GM10248 (cell line): ENCODE data around the gene ARHGEF26.

Experiments
- CTCF ChIA-PET: fragments of 300-600 bp; sonication (Branson Sonifier 250); formaldehyde crosslinking; extraction: SDS; loops from one replicate; lab custom pipeline; 2021; ENCODE audit warnings: antibody characterized with exemption; lab: Yijun Ruan, JAX
- POLR2A ChIA-PET: fragments of 350-650 bp; sonication (Branson Sonifier 250); formaldehyde crosslinking; extraction: SDS; loops from one replicate; lab custom pipeline; 2020; ENCODE audit warnings: antibody characterized with exemption; lab: Yijun Ruan, JAX
- DNase-seq: peaks from one replicate; pipeline ENCODE4 v3.0.0; 2012; ENCODE audit errors: extremely low spot score
- TF ChIP-seq, protein P1 (sequence below): IDR thresholded peaks from 2 replicates; pipeline ENCODE4 v1.5.1; 2012; ENCODE audit warnings: mild to moderate bottlenecking, low read depth; ENCODE audit errors: extremely low read depth, missing control alignments, control extremely low read depth

The ARHGEF26 gene

DNA sequence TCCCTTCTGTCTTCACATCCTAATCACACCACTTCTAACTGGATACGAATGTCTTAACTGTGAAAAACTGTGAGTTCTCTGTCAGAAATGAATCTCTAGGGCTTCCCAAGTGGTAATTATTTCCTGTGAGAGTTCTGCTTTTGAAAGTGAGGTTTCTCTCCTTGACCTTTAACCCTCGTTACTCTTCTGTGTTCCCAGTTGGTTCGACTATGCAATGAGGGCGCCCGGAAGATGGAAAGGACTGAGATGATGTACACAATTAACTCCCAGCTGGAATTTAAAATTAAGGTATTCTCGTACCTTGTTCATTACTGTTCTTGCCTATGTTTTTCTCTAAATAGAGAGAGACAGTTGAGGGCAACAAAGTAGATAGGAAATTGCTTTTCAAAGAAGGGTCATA is 96.5 kb downstream of the ARHGEF26 start:
- TF ChIP-seq, protein P1, sequence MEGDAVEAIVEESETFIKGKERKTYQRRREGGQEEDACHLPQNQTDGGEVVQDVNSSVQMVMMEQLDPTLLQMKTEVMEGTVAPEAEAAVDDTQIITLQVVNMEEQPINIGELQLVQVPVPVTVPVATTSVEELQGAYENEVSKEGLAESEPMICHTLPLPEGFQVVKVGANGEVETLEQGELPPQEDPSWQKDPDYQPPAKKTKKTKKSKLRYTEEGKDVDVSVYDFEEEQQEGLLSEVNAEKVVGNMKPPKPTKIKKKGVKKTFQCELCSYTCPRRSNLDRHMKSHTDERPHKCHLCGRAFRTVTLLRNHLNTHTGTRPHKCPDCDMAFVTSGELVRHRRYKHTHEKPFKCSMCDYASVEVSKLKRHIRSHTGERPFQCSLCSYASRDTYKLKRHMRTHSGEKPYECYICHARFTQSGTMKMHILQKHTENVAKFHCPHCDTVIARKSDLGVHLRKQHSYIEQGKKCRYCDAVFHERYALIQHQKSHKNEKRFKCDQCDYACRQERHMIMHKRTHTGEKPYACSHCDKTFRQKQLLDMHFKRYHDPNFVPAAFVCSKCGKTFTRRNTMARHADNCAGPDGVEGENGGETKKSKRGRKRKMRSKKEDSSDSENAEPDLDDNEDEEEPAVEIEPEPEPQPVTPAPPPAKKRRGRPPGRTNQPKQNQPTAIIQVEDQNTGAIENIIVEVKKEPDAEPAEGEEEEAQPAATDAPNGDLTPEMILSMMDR, result no peak
- no peak for DNase-seq
- CTCF ChIA-PET, result no interaction called here
- POLR2A ChIA-PET, result no interaction called here

DNA sequence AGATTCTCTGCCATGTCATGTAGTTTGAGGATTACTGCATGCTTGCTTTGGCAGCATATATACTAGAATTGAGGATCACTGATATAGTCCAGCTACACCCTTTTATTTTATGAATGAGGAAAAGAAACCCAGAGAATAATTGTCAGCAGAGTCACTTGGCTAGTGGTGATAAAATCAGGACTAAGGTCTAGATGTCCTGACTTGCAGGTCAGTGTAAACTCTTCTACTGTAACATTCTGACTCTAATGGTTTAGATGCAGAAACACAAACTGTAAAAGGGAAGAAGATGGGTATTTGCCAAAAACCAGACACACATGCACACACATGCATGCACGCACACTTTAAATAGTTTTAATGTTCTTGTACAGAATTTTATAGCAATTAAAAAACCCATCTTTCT is 97.5 kb downstream of the ARHGEF26 start:
- POLR2A ChIA-PET, result no interaction called here
- no peak for DNase-seq
- TF ChIP-seq, protein P1, result no peak
- CTCF ChIA-PET, result no interaction called here

DNA sequence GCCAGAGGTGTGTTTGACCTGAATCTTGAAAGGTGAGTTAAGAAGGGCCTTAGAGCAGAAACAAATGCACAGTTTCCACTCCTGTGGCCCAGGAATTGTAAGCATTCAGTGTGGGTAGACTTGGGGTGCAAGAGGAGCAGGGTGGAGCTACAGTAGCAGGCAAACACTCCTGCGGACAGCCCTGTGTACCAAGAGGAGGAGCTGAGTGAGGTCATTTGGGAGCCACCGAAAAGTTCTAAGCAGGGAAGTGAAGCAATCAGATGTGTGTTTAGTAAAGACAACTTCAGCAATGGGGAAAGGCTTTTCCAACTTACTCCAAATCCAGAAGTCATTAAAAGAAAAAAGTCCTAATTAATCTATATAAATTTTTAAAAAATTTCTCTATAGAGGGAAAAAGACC is 99.3 kb downstream of the ARHGEF26 start:
- no peak for DNase-seq
- TF ChIP-seq, protein P1, result no peak
- CTCF ChIA-PET, result no interaction called here
- POLR2A ChIA-PET, result no interaction called here

DNA sequence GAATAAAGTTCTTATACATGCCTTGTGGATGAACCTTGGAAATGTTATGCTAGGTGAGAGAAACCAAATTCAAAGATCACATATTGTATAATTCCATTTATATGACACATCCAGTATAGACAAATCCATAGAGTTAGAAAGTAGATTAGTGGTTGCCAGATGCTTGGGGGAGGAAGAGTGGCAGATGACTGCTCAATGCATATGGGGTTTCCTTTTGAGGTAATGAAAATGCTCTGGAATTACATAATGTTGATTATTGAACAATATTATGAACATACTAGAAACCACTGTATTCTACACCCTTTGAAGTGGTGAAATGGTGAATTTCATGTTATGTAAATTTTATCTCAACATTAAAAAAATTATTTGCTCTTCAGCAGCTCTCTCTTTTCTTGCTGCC is 102.3 kb downstream of the ARHGEF26 start:
- POLR2A ChIA-PET, result no interaction called here
- DNase-seq, result no peak
- CTCF ChIA-PET, result no interaction called here
- TF ChIP-seq, protein P1, result no peak

DNA sequence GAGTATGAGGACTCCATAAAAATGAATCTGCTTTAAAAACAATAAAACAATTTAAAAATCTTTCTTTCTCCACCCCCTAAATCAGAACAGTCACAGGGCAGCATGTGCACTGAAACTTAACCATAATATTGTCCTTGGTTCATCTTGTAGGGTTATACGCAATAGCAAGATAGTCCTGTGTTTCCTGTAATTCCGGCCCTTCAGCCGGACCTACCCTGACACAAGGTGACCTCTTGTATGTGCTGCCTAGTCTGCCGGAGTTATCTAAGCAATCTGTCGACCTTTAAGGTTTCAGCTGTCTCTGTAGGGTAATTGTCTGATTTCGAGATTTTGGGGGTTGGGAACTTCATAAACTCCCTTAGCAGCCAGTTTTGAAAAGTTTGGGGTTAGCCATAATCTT is 103.2 kb downstream of the ARHGEF26 start:
- CTCF ChIA-PET, result interaction anchor here (0.8 kb wide), 1 partner anchor 28 kb away, joined by 3 read pairs; no protein-coding TSS in a partner anchor
- no peak for DNase-seq
- TF ChIP-seq, protein P1, result no peak
- POLR2A ChIA-PET, result no interaction called here

DNA sequence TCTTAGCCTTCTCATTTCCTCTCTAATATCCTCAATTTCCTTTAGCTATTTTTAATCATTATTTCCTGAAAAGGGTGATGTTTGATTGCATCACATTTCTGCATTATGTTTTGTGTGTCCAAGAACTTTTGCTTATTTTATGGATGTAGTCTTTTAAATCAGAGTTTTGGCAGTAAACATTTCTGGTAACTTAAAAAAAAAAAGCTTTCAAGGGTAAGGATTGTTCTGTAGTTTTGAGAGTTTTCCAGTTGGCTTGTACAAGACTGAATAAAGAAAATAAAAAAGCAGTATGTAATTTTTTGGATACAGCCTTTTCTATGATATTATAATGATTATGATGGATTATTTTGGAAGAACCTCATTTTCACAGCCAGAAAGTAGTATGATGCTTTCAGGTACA is 103.7 kb downstream of the ARHGEF26 start:
- TF ChIP-seq, protein P1, result no peak
- no peak for DNase-seq
- CTCF ChIA-PET, result interaction anchor here (0.8 kb wide), 1 partner anchor 28 kb away, joined by 3 read pairs; no protein-coding TSS in a partner anchor
- POLR2A ChIA-PET, result no interaction called here

DNA sequence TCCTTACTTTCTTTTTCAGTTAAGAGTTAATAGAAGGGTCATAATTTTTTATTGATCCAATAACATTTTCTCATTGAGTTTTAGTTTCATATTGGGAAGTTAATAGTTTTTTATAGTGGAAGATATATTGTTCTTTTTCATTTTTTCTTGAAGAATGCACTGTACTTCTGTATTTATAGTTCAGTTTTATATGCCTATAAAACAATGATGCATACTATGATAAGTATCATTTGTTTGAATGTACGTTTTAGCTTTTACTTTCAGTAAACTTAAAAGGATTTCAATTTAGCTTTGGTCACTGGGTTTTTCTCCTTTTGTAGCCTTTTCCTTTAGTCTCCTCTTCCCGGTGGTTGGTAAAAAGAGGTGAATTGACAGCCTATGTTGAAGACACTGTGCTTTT is 104.3 kb downstream of the ARHGEF26 start:
- POLR2A ChIA-PET, result no interaction called here
- TF ChIP-seq, protein P1, result no peak
- CTCF ChIA-PET, result no interaction called here
- DNase-seq, result no peak
